GM19043 (cell line): Measurements from ENCODE around the gene LRIG1.

Experiments
- ATAC-seq: cut with Tn5 transposase; IDR thresholded peaks from one replicate; pipeline ENCODE4 v1.9.1; 2021; ENCODE audit warnings: low read depth; ENCODE audit not compliant: unreplicated experiment

LRIG1 gene

GRCh38 chr3:66451766-66452165 is 49.1 kb downstream of the LRIG1 start:
- no peak for ATAC-seq

GRCh38 chr3:66450390-66451022 is 50.3 kb downstream of the LRIG1 start:
- no peak for ATAC-seq

- ATAC-seq = no peak
These were observed 51.3 kb downstream of the LRIG1 start for GRCh38 chr3:66449411-66449974.

GRCh38 chr3:66444146-66444644 is 56.6 kb downstream of the LRIG1 start:
- ATAC-seq = no peak

- no peak for ATAC-seq
These were observed 57.6 kb downstream of the LRIG1 start for GRCh38 chr3:66443118-66443803.

- ATAC-seq = no peak
These were observed 58.3 kb downstream of the LRIG1 start for GRCh38 chr3:66442254-66443117.

GRCh38 chr3:66441692-66442091 is 59.1 kb downstream of the LRIG1 start:
- no peak for ATAC-seq

GRCh38 chr3:66441129-66441528 is 59.7 kb downstream of the LRIG1 start:
- no peak for ATAC-seq

- ATAC-seq = no peak
These were observed 61.0 kb downstream of the LRIG1 start for GRCh38 chr3:66439666-66440344.

GRCh38 chr3:66438046-66438445 is 62.8 kb downstream of the LRIG1 start:
- no peak for ATAC-seq

- no peak for ATAC-seq
These were observed 63.4 kb downstream of the LRIG1 start for GRCh38 chr3:66437341-66437929.

GRCh38 chr3:66435989-66436388 is 64.8 kb downstream of the LRIG1 start:
- ATAC-seq = no peak

- no peak for ATAC-seq
These were observed 66.1 kb downstream of the LRIG1 start for GRCh38 chr3:66434726-66435125.

- ATAC-seq = no peak
These were observed 67.4 kb downstream of the LRIG1 start for GRCh38 chr3:66433522-66433782.

- no peak for ATAC-seq
These were observed 67.9 kb downstream of the LRIG1 start for GRCh38 chr3:66432767-66433521.

GRCh38 chr3:66432041-66432766 is 68.6 kb downstream of the LRIG1 start:
- ATAC-seq = no peak

GRCh38 chr3:66431494-66431893 is 69.3 kb downstream of the LRIG1 start:
- no peak for ATAC-seq

GRCh38 chr3:66430876-66431275 is 69.9 kb downstream of the LRIG1 start:
- no peak for ATAC-seq

GRCh38 chr3:66428733-66429132 is 72.1 kb downstream of the LRIG1 start:
- ATAC-seq = no peak
